GM21526 (cell line): Measurements from ENCODE around the gene RPS8.
"Not testable (repeated sequence)": the region's sequence is repeated elsewhere in the genome, so short reads cannot be mapped to it uniquely, and the experiment has no call there.

Experiments used
- ATAC-seq: cut with Tn5 transposase; IDR thresholded peaks from one replicate; pipeline ENCODE4 v1.9.1; 2021; ENCODE audit warnings: moderate library complexity; ENCODE audit not compliant: unreplicated experiment, low FRiP score

RPS8 gene

GRCh38 chr1:44817771-44818495, 42.6 kb downstream of the RPS8 start:
- ATAC-seq, result no peak

GRCh38 chr1:44819196-44819607, 43.9 kb downstream of the RPS8 start:
- no peak for ATAC-seq

- peak; percentile 72 for ATAC-seq
Measured at GRCh38 chr1:44819608-44820327, 44.4 kb downstream of the RPS8 start.

- no peak for ATAC-seq
Measured at GRCh38 chr1:44820328-44821239, 45.2 kb downstream of the RPS8 start.

GRCh38 chr1:44821240-44821715, 45.9 kb downstream of the RPS8 start:
- no peak for ATAC-seq

- ATAC-seq, result no peak
Measured at GRCh38 chr1:44822131-44822701, 46.9 kb downstream of the RPS8 start.

- ATAC-seq, result no peak
Measured at GRCh38 chr1:44822981-44823451, 47.7 kb downstream of the RPS8 start.

GRCh38 chr1:44824392-44824791, 49.1 kb downstream of the RPS8 start:
- ATAC-seq, result not testable (repeated sequence)

- ATAC-seq, result no peak
Measured at GRCh38 chr1:44826375-44827196, 51.2 kb downstream of the RPS8 start.

- no peak for ATAC-seq
Measured at GRCh38 chr1:44827197-44828002, 52.1 kb downstream of the RPS8 start.

GRCh38 chr1:44828003-44828651, 52.8 kb downstream of the RPS8 start:
- no peak for ATAC-seq
